SK-N-SH (cell line): Measurements from ENCODE around the gene TAB2. TPM values are rescaled to one million over a fixed set of nuclear protein-coding genes. Genes with fewer than 3 reads are reported as not detected.

Source experiments
- CTCF ChIA-PET: fragments of 300-600, 350-600 bp; formaldehyde crosslinking; extraction: SDS; loops from one replicate; lab custom pipeline; 2021; lab: Yijun Ruan, JAX
- POLR2A ChIA-PET: fragments of 350-600 bp; sonication (Branson Sonifier 250); formaldehyde crosslinking; extraction: SDS; loops from one replicate; lab custom pipeline; 2020; ENCODE audit warnings: antibody characterized with exemption, inconsistent platforms; lab: Yijun Ruan, JAX
- DNase-seq: peaks from one replicate; pipeline ENCODE4 v3.0.0; 2012
- H2AFZ ChIP-seq: fragments of 200-600 bp; sonication (generic); 2 replicates; pipeline ENCODE4 v1.8.1; 2016; ENCODE audit warnings: antibody characterized with exemption, mild to moderate bottlenecking, low read depth
- H3F3A ChIP-seq: fragments of 200-600 bp; sonication (generic); replicated peaks from 2 replicates; pipeline ENCODE3; 2016; ENCODE audit warnings: antibody characterized with exemption, mild to moderate bottlenecking; ENCODE audit not compliant: insufficient read depth
- H3K27ac ChIP-seq, 2 experiments: fragments of 200-500 bp in 1 of 2; fragments of 200-600 bp in 1 of 2; sonication (Bioruptor generic) in 1 of 2; sonication (generic), shearing (Covaris generic) in 1 of 2; 2 replicates each; pipeline versions ENCODE4 v1.5.1 to v1.6.1; 2014 to 2016; ENCODE audit warnings: low read depth in 2 of 2, inconsistent platforms in 1 of 2, low read length in 1 of 2, mild to moderate bottlenecking in 1 of 2, mixed read lengths in 1 of 2
- H3K27me3 ChIP-seq: fragments of 200-600 bp; sonication (generic), shearing (Covaris generic); 2 replicates; pipeline ENCODE4 v1.6.1; 2016; ENCODE audit warnings: mixed run types; ENCODE audit not compliant: insufficient read depth
- H3K36me3 ChIP-seq, 2 experiments: fragments of 200-500 bp in 1 of 2; fragments of 200-600 bp in 1 of 2; sonication (Bioruptor generic) in 1 of 2; sonication (generic) in 1 of 2; replicated peaks in 1 of 2; 2 replicates each; pipeline versions ENCODE3 to v1.5.1; 2014 to 2016; ENCODE audit warnings: low read length in 1 of 2, mild to moderate bottlenecking in 1 of 2; ENCODE audit not compliant: insufficient read depth in 2 of 2, control insufficient read depth in 1 of 2
- H3K4me1 ChIP-seq, 2 experiments: fragments of 200-500 bp in 1 of 2; fragments of 200-600 bp in 1 of 2; sonication (Bioruptor generic) in 1 of 2; sonication (generic), shearing (Covaris generic) in 1 of 2; 2 replicates each; pipeline versions ENCODE4 v1.5.1 to v1.6.1; 2014 to 2016; ENCODE audit warnings: low read depth in 1 of 2, low read length in 1 of 2, mixed run types in 1 of 2; ENCODE audit not compliant: insufficient read depth in 2 of 2, control insufficient read depth in 1 of 2
- H3K4me2 ChIP-seq: fragments of 200-600 bp; sonication (generic), shearing (Covaris generic); 2 replicates; pipeline ENCODE4 v1.6.1; 2017; ENCODE audit warnings: mixed run types
- H3K4me3 ChIP-seq, 2 experiments: fragments of 200-500 bp in 1 of 2; fragments of 200-600 bp in 1 of 2; sonication (Bioruptor generic) in 1 of 2; sonication (generic), shearing (Covaris generic) in 1 of 2; 2 replicates each; pipeline versions ENCODE4 v1.5.1 to v1.8.1; 2014 to 2016; ENCODE audit warnings: low read depth in 2 of 2, inconsistent platforms in 1 of 2, low read length in 1 of 2, mild to moderate bottlenecking in 1 of 2, mixed read lengths in 1 of 2, moderate library complexity in 1 of 2
- H3K79me2 ChIP-seq: fragments of 200-600 bp; sonication (generic); 2 replicates; pipeline ENCODE4 v1.8.1; 2017; ENCODE audit warnings: mild to moderate bottlenecking; ENCODE audit not compliant: insufficient read depth
- H3K9ac ChIP-seq: fragments of 200-600 bp; sonication (generic); 2 replicates; pipeline ENCODE4 v1.6.1; 2017; ENCODE audit warnings: mixed run types
- H3K9me2 ChIP-seq: fragments of 200-600 bp; sonication (generic); 2 replicates; pipeline ENCODE4 v1.6.1; 2017; ENCODE audit warnings: mixed run types
- H3K9me3 ChIP-seq: fragments of 200-600 bp; sonication (generic); 2 replicates; pipeline ENCODE4 v1.6.1; 2017; ENCODE audit warnings: mixed run types, mild to moderate bottlenecking, moderate library complexity
- H4K20me1 ChIP-seq: fragments of 200-600 bp; sonication (generic); 2 replicates; pipeline ENCODE4 v1.6.1; 2017; ENCODE audit warnings: mild to moderate bottlenecking, mixed run types; ENCODE audit not compliant: insufficient read depth
- EP300 ChIP-seq, 2 experiments: IDR thresholded peaks; 2 replicates each; pipeline versions ENCODE4 v1.4.0 to v1.6.1; 2012; ENCODE audit warnings: borderline replicate concordance in 1 of 2, low read depth in 1 of 2, low read length in 1 of 2
- EZH2phosphoT487 ChIP-seq: fragments of 200-600 bp; sonication (generic); IDR thresholded peaks from 2 replicates; pipeline ENCODE4 v1.6.1; 2017; ENCODE audit warnings: low read depth, mixed run types, mild to moderate bottlenecking, antibody characterized with exemption, moderate library complexity, borderline replicate concordance
- FOSL2 ChIP-seq: IDR thresholded peaks from 2 replicates; pipeline ENCODE4 v1.4.0; 2012; ENCODE audit warnings: low read depth, mild to moderate bottlenecking, moderate library complexity, borderline replicate concordance
- FOXJ3 ChIP-seq: sonication (generic); formaldehyde crosslinking; IDR thresholded peaks from 2 replicates; pipeline ENCODE4 v1.5.1; 2020; ENCODE audit warnings: mild to moderate bottlenecking, missing genetic modification reagents
- FOXM1 ChIP-seq: IDR thresholded peaks from 2 replicates; pipeline ENCODE4 v1.4.0; 2012; ENCODE audit warnings: low read depth, mild to moderate bottlenecking
- GABPA ChIP-seq: IDR thresholded peaks from 2 replicates; pipeline ENCODE4 v1.4.0; 2012; ENCODE audit warnings: low read depth, mild to moderate bottlenecking
- GATA2 ChIP-seq: sonication (generic); formaldehyde crosslinking; IDR thresholded peaks from 2 replicates; pipeline ENCODE4 v1.5.0; 2020; ENCODE audit warnings: mild to moderate bottlenecking, missing genetic modification reagents
- MAX ChIP-seq: IDR thresholded peaks from 2 replicates; pipeline ENCODE4 v1.4.0; 2012; ENCODE audit warnings: low read depth
- MXI1 ChIP-seq: IDR thresholded peaks from 2 replicates; pipeline ENCODE4 v1.6.1; 2012; ENCODE audit warnings: mild to moderate bottlenecking, low read depth, low read length, improper control_type of control experiment
- NFIC ChIP-seq: IDR thresholded peaks from 2 replicates; pipeline ENCODE4 v1.4.0; 2012; ENCODE audit warnings: borderline replicate concordance
- NRF1 ChIP-seq: IDR thresholded peaks from 2 replicates; pipeline ENCODE4 v1.6.1; 2012; ENCODE audit warnings: low read depth, mild to moderate bottlenecking, low read length
- PBX3 ChIP-seq: IDR thresholded peaks from 2 replicates; pipeline ENCODE4; 2012
- POLR2AphosphoS5 ChIP-seq: IDR thresholded peaks from 2 replicates; pipeline ENCODE4 v1.6.1; 2012; ENCODE audit warnings: low read depth, low read length
- RCOR1 ChIP-seq: fragments of 150-350 bp; IDR thresholded peaks from 2 replicates; pipeline ENCODE4 v1.6.1; 2017; ENCODE audit warnings: antibody characterized with exemption, low read length
- RFX5 ChIP-seq: IDR thresholded peaks from 2 replicates; pipeline ENCODE4 v1.6.1; 2012; ENCODE audit warnings: mild to moderate bottlenecking, improper control_type of control experiment, low read length
- RXRA ChIP-seq: IDR thresholded peaks from 2 replicates; pipeline ENCODE4 v1.4.0; 2012; ENCODE audit warnings: low read depth, mild to moderate bottlenecking, borderline replicate concordance
- SIN3A ChIP-seq: IDR thresholded peaks from 2 replicates; pipeline ENCODE4 v1.6.1; 2012; ENCODE audit warnings: low read depth, mild to moderate bottlenecking, low read length, moderate library complexity, borderline replicate concordance
- SMC3 ChIP-seq: IDR thresholded peaks from 2 replicates; pipeline ENCODE4 v1.6.1; 2012; ENCODE audit warnings: low read depth, low read length, improper control_type of control experiment
- TAF1 ChIP-seq: IDR thresholded peaks from 2 replicates; pipeline ENCODE4 v1.6.1; 2012; ENCODE audit warnings: low read depth, mild to moderate bottlenecking, low read length, moderate library complexity, borderline replicate concordance
- TCF12 ChIP-seq: IDR thresholded peaks from 2 replicates; pipeline ENCODE4 v1.4.0; 2012
- TEAD4 ChIP-seq: IDR thresholded peaks from 2 replicates; pipeline ENCODE4 v1.4.0; 2012; ENCODE audit warnings: mild to moderate bottlenecking, borderline replicate concordance; ENCODE audit not compliant: insufficient read depth
- USF1 ChIP-seq: IDR thresholded peaks from 2 replicates; pipeline ENCODE4 v1.4.0; 2012; ENCODE audit warnings: low read depth, borderline replicate concordance
- USF2 ChIP-seq: fragments of 150-350 bp; IDR thresholded peaks from 2 replicates; pipeline ENCODE4 v1.6.1; 2017; ENCODE audit warnings: antibody characterized with exemption, low read length, low read depth, borderline replicate concordance
- ZBTB33 ChIP-seq: IDR thresholded peaks from 2 replicates; pipeline ENCODE4 v1.4.0; 2012; ENCODE audit warnings: low read depth, borderline replicate concordance
- WGBS: methylation state at CpG from one replicate; pipeline ENCODE4 v1.1.6; 2017; ENCODE audit warnings: low lambda C conversion rate; 5-methylcytosine and 5-hydroxymethylcytosine counted together
- polyA plus RNA-seq, 3 experiments: library from polyadenylated mRNA; depleted of rRNA; stranded (reverse); fragments of >200 nt; gene quantifications; 2 replicates each; pipeline ENCODE4 v1.2.3, GENCODE V29; 2012

Gene TAB2
- polyA plus RNA-seq, 1 of the 3 experiments (the other 2 are of a cell fraction) = 24.4 TPM

- TF ChIP-seq SIN3A (no peak), NRF1 (no peak), FOXJ3 (CRISPR knock-in tag) (no peak), RXRA (no peak), MXI1 (no peak), TEAD4 (no peak), RFX5 (no peak), TCF12 (no peak), FOSL2 (no peak), EP300 (IDR thresholded peaks at IDR 0.05; ENCODE audit: borderline replicate concordance in 1 of 2, low read depth in 1 of 2, low read length in 1 of 2) (no peak), GATA2 (CRISPR knock-in tag) (no peak), TAF1 (no peak), PBX3 (no peak), EZH2phosphoT487 (no peak), SMC3 (no peak), GABPA (no peak), MAX (no peak), USF1 (no peak)
- TF ChIP-seq, all 33 proteins: peak for 0
- WGBS = 95% methylated on average over 1 of the region's 1 CpG
- no peaks in the 10 kb centered on the region for H3K9me3 ChIP-seq
- H3K4me1 ChIP-seq = peaks cover 0 to 2% of the 10 kb centered on the region in 2 experiments; a peak in 2 of 4 replicates
- no peaks in the 10 kb centered on the region for H3K27me3 ChIP-seq
- no peak overlapping the region for H3K27ac ChIP-seq
- H3K4me3 ChIP-seq = no peak overlapping the region
- H4K20me1 ChIP-seq = peaks cover 98% of the 10 kb centered on the region
- H3K36me3 ChIP-seq = peaks cover 0 to 20% of the 10 kb centered on the region in 2 experiments
- H3K9ac ChIP-seq = no peak overlapping the region
- no peak overlapping the region for H2AFZ ChIP-seq
- H3F3A ChIP-seq = peaks cover 14% of the 10 kb centered on the region
- H3K9me2 ChIP-seq = no peaks in the 10 kb centered on the region
- ChIA-PET POLR2A (no interaction called here), CTCF (no interaction called here)
- H3K79me2 ChIP-seq = peaks cover 100% of the 10 kb centered on the region
- no peak overlapping the region for H3K4me2 ChIP-seq
- no peak for DNase-seq
Measured at GRCh38 chr6:149363154-149363553, 45.6 kb downstream of the TAB2 start.

- Histone ChIP-seq H3K9me2 (no peaks in the 10 kb centered on the region), H3F3A (peaks cover 4% of the 10 kb centered on the region), H2AFZ (no peak overlapping the region), H3K4me2 (no peak overlapping the region), H3K79me2 (peaks cover 100% of the 10 kb centered on the region), H3K27ac (no peak overlapping the region), H3K36me3 (peaks cover 0 to 14% of the 10 kb centered on the region in 2 experiments), H3K9me3 (no peaks in the 10 kb centered on the region), H4K20me1 (peaks cover 98% of the 10 kb centered on the region), H3K27me3 (no peaks in the 10 kb centered on the region), H3K9ac (no peak overlapping the region), H3K4me3 (no peak overlapping the region), H3K4me1 (peaks cover 0 to 2% of the 10 kb centered on the region in 2 experiments; a peak in 2 of 4 replicates)
- CTCF ChIA-PET = no interaction called here
- DNase-seq = no peak
- WGBS = 98% methylated on average over 2 of the region's 2 CpGs
- POLR2A ChIA-PET = no interaction called here
- TF ChIP-seq MAX (no peak), TAF1 (no peak), FOXM1 (no peak), GATA2 (CRISPR knock-in tag) (no peak), TEAD4 (no peak), SMC3 (no peak), ZBTB33 (no peak), USF2 (no peak), RCOR1 (no peak), POLR2AphosphoS5 (no peak), NRF1 (no peak), NFIC (no peak), EP300 (IDR thresholded peaks at IDR 0.05; ENCODE audit: borderline replicate concordance in 1 of 2, low read depth in 1 of 2, low read length in 1 of 2) (no peak)
Measured at GRCh38 chr6:149364557-149364956, 47.0 kb downstream of the TAB2 start.
